NCI-H2029 (cell line): ENCODE results near the gene STPG4.

Experiments used
- DNase-seq: peaks from one replicate; lab custom pipeline; 2025; lab: John Stamatoyannopoulos, UW

STPG4 gene

GRCh38 chr2:47070920-47071824 is 83.9 kb downstream of the STPG4 start:
- peak; percentile 38 for DNase-seq

DNA sequence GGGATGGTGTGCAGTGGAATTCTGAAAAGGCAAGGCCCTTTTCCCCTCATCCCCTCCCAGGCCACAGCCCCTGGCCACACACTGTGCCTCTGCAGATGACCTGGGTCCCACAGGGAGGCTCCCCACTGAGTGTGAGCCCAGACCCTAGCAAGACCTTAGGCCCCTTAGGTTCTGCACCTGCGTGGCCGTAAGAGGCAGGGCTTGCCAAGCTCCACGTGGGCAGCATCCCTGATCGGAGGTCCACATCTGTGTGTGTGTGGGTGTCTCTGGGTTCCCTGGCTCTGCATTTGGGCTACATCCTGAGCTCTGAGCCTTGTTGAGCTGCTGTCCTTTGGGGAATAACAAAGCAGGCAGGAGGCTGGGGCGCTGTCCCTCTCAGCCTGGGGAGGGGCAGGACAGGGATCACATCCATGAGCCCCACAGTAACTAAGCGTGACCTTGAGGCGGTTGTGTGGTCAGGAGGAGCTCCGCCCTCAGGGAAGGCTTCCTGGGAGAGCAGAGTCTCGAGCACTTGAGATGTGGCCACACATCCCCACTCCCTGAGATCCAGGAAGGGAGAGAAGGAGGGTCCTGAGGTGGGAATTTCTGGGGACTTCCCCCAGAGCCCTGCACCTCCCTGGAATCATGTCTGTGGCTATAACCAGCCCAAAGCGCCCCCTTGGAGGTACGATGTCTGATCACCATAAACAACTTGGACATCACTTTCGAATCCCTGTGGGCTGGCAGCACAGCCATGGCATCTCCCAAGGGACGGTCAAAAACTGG is 84.8 kb downstream of the STPG4 start:
- DNase-seq, result no peak

GRCh38 chr2:47069628-47070154 is 85.4 kb downstream of the STPG4 start:
- DNase-seq, result no peak

DNA sequence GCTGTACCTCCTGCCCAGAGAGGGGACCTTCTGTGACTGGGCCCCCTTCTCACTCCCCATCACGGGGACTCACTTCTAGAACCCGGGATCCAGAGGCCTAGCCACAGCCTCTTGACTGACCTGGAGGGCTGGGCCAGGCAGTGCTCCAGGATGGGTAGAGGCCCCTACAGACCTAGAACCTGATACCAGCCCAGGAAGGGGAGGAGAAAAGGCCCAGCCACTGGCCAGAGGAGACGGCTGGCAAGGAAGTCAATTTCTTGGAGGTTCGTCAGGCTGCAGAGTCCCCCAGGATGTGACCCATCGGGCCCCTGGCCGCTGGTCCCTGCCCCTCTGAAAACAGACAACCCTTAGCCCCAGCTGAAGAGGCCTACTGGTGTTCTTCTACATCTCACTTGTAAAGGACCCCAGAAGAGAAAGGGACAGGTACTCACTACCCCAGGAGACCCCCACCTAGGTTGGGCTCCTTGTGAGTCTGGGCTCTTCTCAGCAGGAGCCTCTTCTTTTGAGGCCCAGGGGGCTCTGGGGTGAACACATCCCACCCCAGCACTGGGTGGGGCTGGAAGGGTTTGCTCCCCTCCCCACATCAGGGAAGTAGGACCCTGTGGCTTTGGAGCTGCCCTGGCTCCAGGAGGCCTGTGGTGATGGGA is 86.0 kb downstream of the STPG4 start:
- no peak for DNase-seq

DNA sequence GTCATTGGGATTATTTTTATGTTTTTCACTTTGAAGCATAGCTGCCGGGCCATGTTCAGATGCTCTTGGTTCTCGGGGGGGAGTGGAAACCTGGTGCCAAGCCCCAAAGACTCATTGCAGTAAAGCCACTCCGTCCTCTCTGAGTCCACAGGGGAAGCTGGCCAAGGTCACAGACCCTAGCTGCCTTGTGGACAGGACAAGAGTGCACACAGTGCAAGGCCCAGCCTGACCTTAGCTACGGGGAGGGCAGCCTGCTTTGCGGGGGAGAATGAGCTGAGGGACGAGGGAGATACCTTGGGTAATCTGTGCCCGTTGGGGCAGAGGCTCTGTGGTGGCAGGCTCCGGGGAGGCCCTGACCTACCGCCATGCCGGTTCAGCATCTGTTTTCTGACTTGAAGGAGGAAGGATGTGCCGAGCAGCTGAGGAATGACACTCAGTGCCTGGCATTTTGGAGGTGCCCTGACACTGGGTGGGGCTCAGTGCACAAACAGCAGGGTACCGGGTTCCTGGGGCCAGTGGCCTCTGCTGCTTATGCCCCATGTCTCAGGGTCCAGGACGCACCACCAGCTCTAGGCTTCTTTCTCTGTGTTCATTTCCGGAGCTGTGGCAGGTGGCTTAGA is 87.2 kb downstream of the STPG4 start:
- DNase-seq, result no peak

DNA sequence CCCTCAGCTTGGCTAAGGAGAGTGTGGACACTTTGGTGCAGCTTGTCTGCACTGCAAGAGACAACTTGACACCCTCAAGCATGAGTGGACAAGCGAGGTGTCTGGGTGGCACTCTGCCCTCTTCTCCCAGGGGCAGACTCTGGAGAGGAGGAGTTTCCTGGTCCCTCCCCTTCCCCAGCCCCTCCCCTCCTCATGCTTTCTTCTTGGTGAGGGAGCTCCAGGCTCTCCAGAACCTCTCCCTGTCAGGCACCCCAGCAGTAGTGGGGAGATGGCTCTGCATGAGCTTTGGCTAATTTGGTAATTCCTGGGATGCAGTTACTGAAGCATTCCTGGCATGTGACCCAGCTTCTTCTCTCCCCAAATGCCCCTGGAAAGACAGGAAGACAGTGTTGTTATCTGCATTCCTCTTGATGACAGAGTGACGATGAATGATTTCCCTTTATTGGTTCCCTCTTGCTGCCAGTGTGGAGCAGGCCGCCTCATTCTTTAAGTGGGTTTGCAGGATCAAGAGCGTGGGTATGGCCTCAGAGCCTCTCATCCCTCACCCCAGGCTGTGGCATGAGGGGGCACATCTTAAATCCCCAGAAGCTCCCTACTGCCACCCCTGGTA is 89.2 kb downstream of the STPG4 start:
- no peak for DNase-seq

- no peak for DNase-seq
Measured at GRCh38 chr2:47065343-47065742, 89.8 kb downstream of the STPG4 start.

DNA sequence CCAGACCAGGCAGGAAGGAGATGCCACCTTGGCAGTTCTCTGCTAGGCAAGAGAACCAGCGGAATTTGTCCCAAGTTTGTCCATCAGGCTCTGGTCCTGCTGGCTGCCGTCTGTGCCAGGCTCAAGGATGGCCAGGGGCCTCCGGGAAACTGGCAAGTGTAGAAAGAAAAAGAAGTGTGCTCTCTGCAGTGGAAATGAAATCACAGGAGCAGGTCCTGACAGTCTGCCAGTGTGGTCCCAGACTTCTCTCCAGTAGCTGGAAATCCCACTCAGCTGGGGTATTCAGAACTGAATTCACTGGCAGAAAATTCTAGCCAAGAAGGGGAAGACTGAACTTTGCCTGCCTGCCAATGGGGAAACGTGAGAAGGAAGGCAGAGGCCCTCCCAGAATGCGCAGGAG is 91.0 kb downstream of the STPG4 start:
- no peak for DNase-seq

DNA sequence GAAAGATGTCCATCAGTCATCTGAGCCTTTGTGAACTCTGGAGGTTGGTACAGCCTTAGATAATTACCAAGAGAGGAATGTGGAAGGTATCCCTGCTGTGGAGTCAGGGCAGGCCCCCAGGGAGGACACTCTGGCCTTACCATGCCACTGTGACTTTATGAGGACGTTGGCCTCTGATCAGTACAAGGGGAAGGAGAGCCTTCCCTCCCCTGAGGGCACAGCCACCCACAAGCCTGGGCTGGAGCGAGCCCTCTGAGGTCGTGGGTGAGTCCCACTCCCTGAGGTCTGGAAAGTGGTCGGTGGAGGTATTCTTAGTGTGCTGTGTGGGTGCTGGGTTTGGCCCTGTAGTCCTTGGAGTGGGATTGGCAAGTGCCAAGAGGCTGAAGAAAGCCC is 91.6 kb downstream of the STPG4 start:
- DNase-seq, result no peak

GRCh38 chr2:47062681-47063537 is 92.2 kb downstream of the STPG4 start:
- no peak for DNase-seq

DNA sequence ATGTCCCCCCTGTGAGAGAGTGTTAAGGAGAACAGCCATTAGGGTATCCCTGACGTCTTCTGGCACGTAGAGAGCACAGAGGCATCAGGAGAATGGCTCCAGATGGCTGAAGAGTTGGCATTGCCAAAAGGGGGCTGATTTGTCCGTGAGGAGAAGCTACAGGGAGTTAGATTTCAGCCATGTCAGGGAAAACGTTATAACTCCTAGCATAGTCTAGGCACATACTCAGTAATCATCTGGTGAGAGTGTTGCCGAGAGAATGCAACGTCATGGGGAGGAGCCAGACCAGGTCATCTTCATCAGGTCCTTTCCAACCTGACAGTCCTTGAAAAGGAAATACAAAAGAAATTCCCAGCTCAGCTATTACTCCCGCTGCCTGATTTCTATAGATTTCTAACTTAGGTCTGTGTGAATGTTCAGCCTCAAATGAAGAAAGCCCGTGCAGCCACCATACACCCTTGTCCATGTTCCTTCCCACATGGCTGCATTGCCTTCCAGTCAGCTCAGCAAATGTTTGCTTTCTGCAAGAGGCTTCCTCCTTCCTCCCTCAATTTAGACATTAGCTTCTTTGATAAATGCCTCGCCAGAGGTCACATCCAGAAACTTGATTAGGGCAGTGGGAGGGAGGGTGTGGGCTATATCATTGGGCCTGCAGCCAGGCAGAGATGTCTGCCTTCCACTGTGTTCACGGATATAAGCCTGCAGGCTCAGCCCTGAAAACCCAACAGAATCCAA is 93.0 kb downstream of the STPG4 start:
- DNase-seq, result no peak

DNA sequence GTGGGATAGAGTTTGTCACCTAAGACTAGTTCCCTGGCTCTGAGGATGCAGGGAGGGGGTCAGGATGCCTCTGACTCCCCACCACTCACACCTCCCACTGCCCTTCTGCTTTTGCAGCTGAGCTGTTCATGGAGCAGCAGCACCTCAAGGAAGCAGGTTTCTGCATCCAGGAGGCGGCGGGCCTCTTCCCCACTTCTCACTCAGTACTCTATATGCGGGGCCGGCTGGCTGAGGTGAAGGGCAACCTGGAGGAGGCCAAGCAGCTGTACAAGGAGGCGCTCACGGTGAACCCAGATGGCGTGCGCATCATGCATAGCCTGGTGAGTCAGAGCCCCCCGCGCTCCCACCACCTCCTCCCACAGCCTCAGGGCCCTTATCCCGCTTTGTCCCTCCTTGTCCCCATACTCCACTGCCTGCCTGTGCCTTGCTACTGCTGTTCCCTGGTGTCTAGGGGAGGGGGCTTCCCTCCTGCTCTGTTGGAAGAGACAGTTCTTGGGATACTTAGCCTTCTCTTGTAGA is 94.4 kb downstream of the STPG4 start:
- DNase-seq, result no peak

- DNase-seq, result no peak
Measured at GRCh38 chr2:47058003-47058931, 96.8 kb downstream of the STPG4 start.

DNA sequence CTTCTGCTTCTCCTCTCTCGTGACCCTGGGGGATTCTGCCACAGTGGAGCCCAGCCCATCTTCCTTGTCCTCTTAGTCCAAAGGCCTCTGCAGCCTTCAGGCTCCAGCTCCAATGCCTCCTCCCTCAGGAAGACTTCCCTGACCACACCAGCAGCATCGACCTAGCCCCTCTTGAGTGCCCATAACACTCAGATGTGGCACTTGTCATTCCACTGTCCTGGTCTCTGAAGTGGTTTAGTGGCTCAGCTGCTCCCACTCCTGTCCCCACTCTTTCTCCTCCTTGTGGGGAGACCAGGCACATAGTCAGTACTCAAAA is 97.5 kb downstream of the STPG4 start:
- DNase-seq, result no peak

DNA sequence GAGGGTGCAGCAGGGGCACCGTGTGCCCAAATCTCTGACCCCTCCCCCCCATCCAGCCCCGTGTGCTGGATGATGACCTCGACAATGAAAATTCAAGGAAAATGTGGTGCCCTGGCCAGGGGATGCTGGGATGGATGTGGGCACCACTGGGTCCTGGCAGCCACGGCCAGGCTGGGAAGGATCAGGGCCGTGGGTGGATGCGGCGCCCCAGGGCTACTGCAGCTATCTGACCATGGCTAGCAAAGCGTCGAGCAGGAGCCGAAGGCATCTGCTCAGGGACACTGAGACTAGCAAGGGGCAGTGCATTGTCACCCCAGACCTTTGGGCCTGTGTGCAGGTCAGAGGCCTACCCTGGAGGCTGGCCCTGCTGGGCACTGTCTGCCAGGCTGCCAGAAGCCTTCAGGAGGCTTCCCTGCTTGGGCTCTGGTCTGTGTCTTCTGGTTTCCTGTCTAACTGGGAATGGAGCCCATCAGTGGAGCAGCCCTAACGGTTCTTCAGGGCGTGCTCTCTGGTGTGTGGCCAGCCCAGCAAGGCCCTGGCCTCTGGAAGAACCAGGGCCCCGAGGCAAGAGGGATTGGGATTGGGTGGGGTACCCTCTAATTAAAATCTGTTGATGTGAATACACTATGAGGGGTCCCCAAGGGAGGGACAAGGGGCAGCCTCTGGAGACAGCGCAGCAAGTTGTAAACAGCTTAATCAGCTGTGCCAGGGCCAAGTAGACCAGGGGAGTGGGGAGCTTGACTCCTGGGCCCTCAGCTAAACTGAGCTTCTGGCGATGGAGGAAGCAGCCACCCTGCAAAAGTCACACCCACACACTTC is 98.0 kb downstream of the STPG4 start:
- no peak for DNase-seq

GRCh38 chr2:47056374-47056773 is 98.7 kb downstream of the STPG4 start:
- no peak for DNase-seq

DNA sequence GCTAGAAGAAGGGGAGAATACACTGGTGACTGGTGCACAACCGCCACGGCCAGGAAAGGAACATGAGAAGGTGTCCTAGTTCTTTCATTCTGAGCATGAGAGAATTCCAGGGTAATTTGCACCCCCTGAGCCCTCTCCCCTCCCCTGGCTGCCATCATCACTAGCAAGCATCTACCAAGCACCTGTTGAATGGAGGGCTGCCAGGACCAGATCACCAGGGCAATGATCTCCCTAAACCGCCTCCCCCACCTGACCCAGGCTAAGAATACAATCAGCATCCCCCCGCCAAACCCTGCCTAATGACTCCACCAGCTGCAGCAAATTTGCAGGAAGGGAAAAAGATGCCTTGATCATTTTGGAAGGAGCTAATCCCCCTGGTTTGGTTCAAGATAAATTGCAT is 100.2 kb downstream of the STPG4 start:
- no peak for DNase-seq

DNA sequence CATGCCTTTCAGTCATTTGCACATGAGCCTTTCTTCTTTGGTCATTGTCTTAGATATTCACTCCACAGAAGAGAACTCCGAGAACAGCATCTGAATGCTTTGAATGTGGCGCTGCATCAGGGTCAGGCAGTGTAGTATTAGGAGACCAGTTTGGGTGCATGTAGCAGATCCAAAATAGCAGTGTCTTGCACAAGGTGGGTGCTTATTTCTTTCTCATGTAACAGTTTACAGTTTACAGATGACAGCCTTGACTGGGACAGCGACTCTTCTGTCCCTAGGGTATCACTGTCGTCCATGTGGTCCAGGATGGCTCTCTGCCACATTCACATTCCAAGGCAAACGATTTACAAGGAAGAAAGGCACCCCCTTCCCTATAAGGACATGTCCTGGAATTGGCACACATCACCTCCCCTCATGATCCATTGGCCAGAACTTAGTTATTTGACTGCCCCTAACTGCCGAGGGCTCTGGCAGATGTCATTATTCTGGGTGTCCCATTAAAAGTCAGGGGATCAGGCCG is 101.0 kb downstream of the STPG4 start:
- no peak for DNase-seq
